HG03039 (cell line): ENCODE data around the gene NOSTRIN.
"Not testable (repeated sequence)": the region's sequence is repeated elsewhere in the genome, so short reads cannot be mapped to it uniquely, and the experiment has no call there.

ENCODE experiments used
- ATAC-seq: cut with Tn5 transposase; IDR thresholded peaks from one replicate; pipeline ENCODE4 v1.9.1; 2021; ENCODE audit warnings: mild to moderate bottlenecking, moderate library complexity; ENCODE audit not compliant: unreplicated experiment

The NOSTRIN gene

DNA sequence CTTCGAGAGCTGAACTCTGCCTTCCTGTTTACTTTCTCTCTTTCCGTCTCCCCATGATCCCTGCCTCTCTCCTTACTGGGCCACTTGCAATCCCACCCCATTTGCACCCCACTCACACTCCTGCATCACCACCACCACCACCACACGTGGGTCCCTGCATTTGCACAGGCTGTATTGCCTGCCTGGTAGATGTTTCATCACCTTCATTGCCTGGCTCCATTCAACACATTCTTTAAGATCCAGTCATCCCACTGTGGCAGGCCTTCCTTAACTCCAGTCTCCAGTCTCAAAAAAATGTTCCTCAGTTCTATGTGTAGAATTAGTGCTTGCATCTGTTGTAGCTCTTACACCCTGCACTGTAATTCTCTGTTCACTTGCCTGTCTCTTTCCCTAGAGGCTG, 13.9 kb downstream of the NOSTRIN start:
- ATAC-seq = no peak

- ATAC-seq = no peak
Measured at GRCh38 chr2:168819050-168819715, 16.7 kb downstream of the NOSTRIN start.

- no peak for ATAC-seq
Measured at GRCh38 chr2:168819829-168820489, 17.5 kb downstream of the NOSTRIN start.

GRCh38 chr2:168821577-168821976, 19.1 kb downstream of the NOSTRIN start:
- ATAC-seq = no peak

GRCh38 chr2:168821992-168822391, 19.6 kb downstream of the NOSTRIN start:
- no peak for ATAC-seq

DNA sequence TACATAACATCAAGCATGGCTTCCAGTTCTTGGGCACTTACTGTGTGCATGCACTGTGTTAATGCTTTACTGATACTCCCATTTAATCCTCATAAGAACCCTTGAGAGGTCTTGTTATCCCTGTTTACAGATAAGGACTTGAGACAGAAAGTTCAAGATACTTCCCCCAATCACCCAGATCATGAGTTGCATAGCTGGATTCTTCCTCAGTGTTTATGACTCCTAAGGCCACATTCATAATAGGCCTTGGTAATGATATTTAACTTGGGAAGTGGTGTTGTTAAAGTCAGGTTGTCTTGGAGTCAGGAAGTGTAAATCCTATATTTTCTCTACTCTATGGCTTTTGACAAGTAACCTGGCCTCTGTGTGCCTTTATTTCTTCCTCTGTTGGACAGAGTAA, 22.7 kb downstream of the NOSTRIN start:
- no peak for ATAC-seq

DNA sequence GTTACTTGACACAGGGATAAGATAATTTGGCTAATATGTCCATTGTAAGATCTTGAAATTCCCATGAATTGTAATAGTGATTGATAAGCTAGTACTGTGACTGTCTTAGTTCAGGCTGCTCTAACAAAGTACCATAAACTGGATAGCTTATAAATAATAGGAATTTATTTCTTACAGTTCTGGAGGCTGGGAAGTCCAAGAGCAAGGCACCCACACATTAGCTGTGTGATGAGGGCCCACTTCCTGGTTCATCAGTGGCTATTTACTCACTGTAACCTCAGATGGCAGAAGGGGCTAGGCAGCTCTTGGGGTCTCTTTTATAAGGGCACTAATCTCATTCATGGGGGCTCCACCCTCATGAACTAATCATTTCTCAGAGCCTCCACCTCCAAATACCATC, 28.5 kb downstream of the NOSTRIN start:
- no peak for ATAC-seq

DNA sequence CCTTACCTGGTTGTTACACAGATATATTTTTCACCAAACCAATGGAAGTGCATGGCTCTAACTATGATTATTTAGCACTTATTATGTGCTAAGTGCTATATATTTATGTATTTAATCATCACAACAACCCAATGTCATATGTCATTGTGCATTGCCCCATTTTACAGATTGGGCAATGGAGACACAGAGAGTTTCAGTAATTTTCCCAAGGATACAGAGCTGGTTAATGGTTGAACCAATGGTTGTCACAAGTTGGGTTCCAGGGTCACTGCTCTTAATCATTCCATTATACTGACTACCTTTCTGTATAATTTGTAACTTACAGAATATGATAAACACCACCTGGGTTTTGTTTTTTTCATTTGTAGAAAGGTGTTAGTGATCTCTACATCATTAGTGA, 29.2 kb downstream of the NOSTRIN start:
- ATAC-seq = no peak

GRCh38 chr2:168835969-168836368, 33.5 kb downstream of the NOSTRIN start:
- ATAC-seq = no peak

DNA sequence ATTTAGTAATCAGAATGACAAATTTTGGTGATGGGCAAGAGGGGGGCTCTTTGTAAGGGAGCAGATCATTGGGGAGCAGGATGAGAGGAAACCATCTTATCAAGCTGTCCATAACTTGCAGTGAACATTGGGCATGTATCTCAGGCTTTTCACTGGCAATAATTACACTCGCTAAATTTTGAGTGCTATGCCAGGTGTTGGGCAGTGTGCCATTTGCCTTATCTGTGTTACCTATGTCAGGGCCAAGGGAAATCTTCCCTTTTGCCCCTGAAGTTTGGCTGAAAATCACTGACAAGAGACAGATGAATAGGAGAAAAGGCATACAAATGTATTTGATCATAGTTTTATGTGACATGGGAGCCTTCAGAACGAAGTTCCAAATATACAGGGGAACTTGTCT, 39.0 kb downstream of the NOSTRIN start:
- ATAC-seq = no peak

DNA sequence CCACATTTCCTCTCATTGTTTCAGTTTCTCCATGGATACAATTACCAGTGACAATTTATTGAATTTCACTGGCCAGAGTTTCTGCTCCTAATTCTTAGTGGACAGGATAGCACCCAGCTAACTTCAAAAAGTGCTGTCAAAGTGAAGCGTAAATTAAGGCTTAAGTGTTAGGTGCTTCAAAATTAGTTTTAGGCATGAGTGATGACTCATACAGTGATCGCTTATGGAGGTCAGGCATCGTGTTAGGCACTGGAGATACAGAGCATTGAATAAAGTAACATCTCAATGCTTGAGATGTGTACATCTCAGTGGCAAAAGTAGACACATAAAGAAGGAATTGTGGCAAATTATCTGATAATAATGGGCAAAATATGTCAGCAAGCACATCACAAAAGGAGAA, 40.8 kb downstream of the NOSTRIN start:
- no peak for ATAC-seq

- ATAC-seq = no peak
Measured at GRCh38 chr2:168848225-168848624, 45.8 kb downstream of the NOSTRIN start.

DNA sequence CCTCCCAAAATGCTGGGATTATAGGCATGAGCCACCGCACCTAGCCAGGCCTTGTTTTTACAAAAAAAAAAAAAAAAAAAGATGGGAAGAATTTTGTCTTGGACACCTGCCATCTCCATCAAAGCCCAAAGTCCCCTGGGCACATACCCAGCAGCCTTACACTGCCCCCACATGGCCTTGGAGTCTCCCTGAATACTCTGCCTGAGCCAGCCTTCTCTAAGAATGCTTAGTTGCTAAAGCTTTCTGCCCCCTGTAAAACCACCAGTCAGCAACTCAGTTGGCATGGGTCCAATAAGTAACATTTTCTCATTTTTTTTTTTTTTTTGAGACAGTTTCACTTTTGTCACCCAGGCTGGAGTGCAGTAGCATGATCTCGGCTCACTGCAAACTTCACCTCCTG, 47.2 kb downstream of the NOSTRIN start:
- no peak for ATAC-seq

DNA sequence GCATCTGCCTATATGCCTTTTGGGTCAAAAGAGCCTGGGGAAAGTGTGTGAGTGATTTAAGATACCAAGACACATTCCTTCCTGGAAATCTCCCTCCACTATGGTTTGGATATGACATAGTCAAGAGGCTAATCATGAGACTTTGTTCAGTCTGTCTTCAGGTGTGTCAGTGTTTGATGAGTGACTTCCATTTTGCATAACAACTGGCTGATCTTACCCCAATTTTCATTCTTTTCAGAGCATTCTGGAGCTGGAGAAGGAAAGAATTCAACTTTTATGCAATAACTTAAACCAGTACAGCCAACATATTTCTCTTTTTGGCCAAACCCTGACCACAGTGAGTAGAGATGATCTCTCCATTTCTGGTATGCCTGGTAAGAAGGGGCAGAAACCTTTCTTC, 48.4 kb downstream of the NOSTRIN start:
- no peak for ATAC-seq

- ATAC-seq = no peak
Measured at GRCh38 chr2:168851674-168852320, 49.4 kb downstream of the NOSTRIN start.

- no peak for ATAC-seq
Measured at GRCh38 chr2:168852481-168852880, 50.0 kb downstream of the NOSTRIN start.

- no peak for ATAC-seq
Measured at GRCh38 chr2:168853471-168853870, 51.0 kb downstream of the NOSTRIN start.

GRCh38 chr2:168854651-168855050, 52.2 kb downstream of the NOSTRIN start:
- no peak for ATAC-seq

GRCh38 chr2:168855601-168856000, 53.2 kb downstream of the NOSTRIN start:
- no peak for ATAC-seq

DNA sequence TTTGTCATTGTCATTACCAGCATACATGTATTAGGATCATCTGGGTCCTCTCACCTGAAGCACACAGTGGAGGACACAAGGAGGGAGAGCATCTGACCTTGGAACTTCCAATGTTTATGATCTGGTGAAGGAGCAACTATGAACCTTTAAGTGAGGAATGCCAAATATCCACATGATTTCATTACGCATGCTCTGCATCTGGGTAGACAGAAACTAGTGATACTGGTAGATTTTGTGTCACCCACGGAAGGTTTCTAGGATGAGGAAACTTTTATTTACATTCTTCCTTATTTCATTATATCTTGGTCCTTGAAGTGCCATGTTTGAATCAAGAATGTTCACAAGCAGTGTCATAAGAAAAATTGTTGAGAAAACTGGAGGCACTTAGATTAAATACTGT, 55.7 kb downstream of the NOSTRIN start:
- no peak for ATAC-seq

DNA sequence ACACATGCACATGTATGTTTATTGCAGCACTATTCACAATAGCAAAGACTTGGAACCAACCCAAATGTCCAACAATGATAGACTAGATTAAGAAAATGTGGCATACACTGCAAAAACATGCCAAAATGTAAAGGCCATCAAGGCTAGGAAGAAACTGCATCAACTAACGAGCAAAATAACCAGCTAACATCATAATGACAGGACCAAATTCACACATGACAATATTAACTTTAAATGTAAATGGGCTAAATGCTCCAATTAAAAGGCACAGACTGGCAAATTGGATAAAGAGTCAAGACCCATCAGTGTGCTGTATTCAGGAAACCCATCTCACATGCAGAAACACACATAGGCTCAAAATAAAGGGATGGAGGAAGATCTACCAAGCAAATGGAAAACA, 64.7 kb downstream of the NOSTRIN start:
- ATAC-seq = not testable (repeated sequence)

DNA sequence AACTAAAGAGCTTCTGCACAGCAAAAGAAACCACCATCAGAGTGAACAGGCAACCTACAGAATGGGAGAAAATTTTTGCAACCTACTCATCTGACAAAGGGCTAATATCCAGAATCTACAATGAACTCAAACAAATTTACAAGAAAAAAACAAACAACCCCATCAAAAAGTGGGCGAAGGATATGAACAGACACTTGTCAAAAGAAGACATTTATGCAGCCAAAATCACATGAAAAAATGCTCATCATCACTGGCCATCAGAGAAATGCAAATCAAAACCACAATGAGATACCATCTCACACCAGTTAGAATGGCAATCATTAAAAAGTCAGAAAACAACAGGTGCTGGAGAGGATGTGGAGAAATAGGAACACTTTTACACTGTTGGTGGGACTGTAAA, 67.9 kb downstream of the NOSTRIN start:
- ATAC-seq = not testable (repeated sequence)
